BE2C (cell line): Measurements from ENCODE around the gene NECAB2.
"Not testable (repeated sequence)": the region's sequence is repeated elsewhere in the genome, so short reads cannot be mapped to it uniquely, and the experiment has no call there.

Experiments used
- DNase-seq: peaks from one replicate; pipeline ENCODE4 v3.0.0-alpha.2; 2020
- H3K27me3 ChIP-seq: fragments of 250-450 bp; sonication (Bioruptor Pico); 2 replicates; pipeline ENCODE4 v1.5.1; 2020; ENCODE audit warnings: mild to moderate bottlenecking
- H3K36me3 ChIP-seq: fragments of 250-450 bp; sonication (Bioruptor Pico); 2 replicates; pipeline ENCODE4 v1.5.1; 2020; ENCODE audit warnings: mild to moderate bottlenecking
- H3K4me1 ChIP-seq: fragments of 250-450 bp; sonication (Bioruptor Pico); 2 replicates; pipeline ENCODE4 v1.5.1; 2020
- H3K4me3 ChIP-seq: 2 replicates; pipeline ENCODE4 v1.5.1; 2011; ENCODE audit warnings: low read depth, low read length
- H3K9me3 ChIP-seq: fragments of 250-450 bp; sonication (Bioruptor Pico); 2 replicates; pipeline ENCODE4 v1.5.1; 2020
- CTCF ChIP-seq: IDR thresholded peaks from 2 replicates; pipeline ENCODE4 v1.5.1; 2012; ENCODE audit warnings: mild to moderate bottlenecking, low read depth, low read length

NECAB2 gene

GRCh38 chr16:83939266-83939855 is 28.7 kb upstream of the NECAB2 start:
- Histone ChIP-seq H3K9me3 (no peaks in the 10 kb centered on the region), H3K36me3 (no peaks in the 10 kb centered on the region), H3K27me3 (no peaks in the 10 kb centered on the region; the same call in 1 of the 2 replicates), H3K4me1 (no peaks in the 10 kb centered on the region), H3K4me3 (no peak overlapping the region)
- DNase-seq, result no peak
- no peak for TF ChIP-seq CTCF

- no peaks in the 10 kb centered on the region; the same call in 1 of the 2 replicates for H3K27me3 ChIP-seq
- DNase-seq, result no peak
- H3K4me1 ChIP-seq, result no peaks in the 10 kb centered on the region
- no peak overlapping the region for H3K4me3 ChIP-seq
- H3K9me3 ChIP-seq, result no peaks in the 10 kb centered on the region
- H3K36me3 ChIP-seq, result no peaks in the 10 kb centered on the region
- TF ChIP-seq CTCF, result no peak
Measured at GRCh38 chr16:83940119-83940518, 27.9 kb upstream of the NECAB2 start.

GRCh38 chr16:83940630-83941378 is 27.2 kb upstream of the NECAB2 start:
- Histone ChIP-seq H3K4me1 (no peaks in the 10 kb centered on the region), H3K4me3 (no peak overlapping the region), H3K9me3 (no peaks in the 10 kb centered on the region), H3K27me3 (no peaks in the 10 kb centered on the region), H3K36me3 (no peaks in the 10 kb centered on the region)
- peak; percentile 54 for DNase-seq
- no peak for TF ChIP-seq CTCF

GRCh38 chr16:83941546-83941945 is 26.5 kb upstream of the NECAB2 start:
- H3K36me3 ChIP-seq, H3K9me3 ChIP-seq, DNase-seq: not testable (repeated sequence)

GRCh38 chr16:83942074-83942473 is 26.0 kb upstream of the NECAB2 start:
- no peaks in the 10 kb centered on the region for H3K36me3 ChIP-seq
- H3K4me1 ChIP-seq, result no peaks in the 10 kb centered on the region
- DNase-seq, result no peak
- H3K9me3 ChIP-seq, result no peaks in the 10 kb centered on the region
- H3K27me3 ChIP-seq, result no peaks in the 10 kb centered on the region
- no peak overlapping the region for H3K4me3 ChIP-seq
- no peak for TF ChIP-seq CTCF

More at GRCh38 chr16:83941546-83941945, 26.5 kb upstream of the NECAB2 start:
- H3K4me3 ChIP-seq, H3K4me1 ChIP-seq, H3K27me3 ChIP-seq: not testable (repeated sequence)

GRCh38 chr16:83942815-83943515 is 25.1 kb upstream of the NECAB2 start:
- no peak for TF ChIP-seq CTCF
- H3K4me3 ChIP-seq, result no peak overlapping the region

More at GRCh38 chr16:83942815-83943515, 25.1 kb upstream of the NECAB2 start:
- Histone ChIP-seq H3K27me3 (no peaks in the 10 kb centered on the region), H3K9me3 (no peaks in the 10 kb centered on the region), H3K4me1 (no peaks in the 10 kb centered on the region), H3K36me3 (no peaks in the 10 kb centered on the region)
- no peak for DNase-seq
